ENCODE measurements around the gene NF1.
"Not testable (repeated sequence)": the region's sequence is repeated elsewhere in the genome, so short reads cannot be mapped to it uniquely, and the experiment has no call there.

The NF1 gene

GRCh38 chr17:31078290-31078689 is 16.5 kb upstream of the NF1 start:
- no peak for DNase-seq (ENCODE audit: low spot score)

- DNase-seq (ENCODE audit: low spot score): no peak
These were observed 15.0 kb upstream of the NF1 start for GRCh38 chr17:31079731-31080130.

- DNase-seq (ENCODE audit: low spot score): no peak
These were observed 9.2 kb upstream of the NF1 start for GRCh38 chr17:31085563-31085962.

GRCh38 chr17:31089471-31089870 is 5.3 kb upstream of the NF1 start:
- no peak for DNase-seq (ENCODE audit: low spot score)

DNA sequence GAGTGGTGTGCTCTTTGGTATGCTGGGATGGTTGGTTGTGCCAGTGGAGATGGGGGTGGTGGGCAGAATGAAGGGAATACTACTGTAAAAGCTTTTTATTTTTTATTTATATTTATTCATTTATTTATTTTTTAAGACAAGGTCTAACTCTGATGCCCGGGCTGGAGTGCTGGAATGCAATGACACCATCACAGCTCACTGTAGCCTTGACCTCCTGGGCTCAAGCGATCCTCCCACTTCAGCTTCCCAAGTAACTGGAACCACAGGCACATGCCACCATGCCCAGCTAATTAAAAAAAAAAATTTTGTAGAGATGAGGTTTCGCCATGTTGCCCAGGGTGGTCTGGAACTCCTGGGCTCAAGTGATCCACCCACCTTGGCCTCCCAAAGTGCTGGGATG is 4.1 kb upstream of the NF1 start:
- not testable (repeated sequence) for DNase-seq (ENCODE audit: low spot score)

DNA sequence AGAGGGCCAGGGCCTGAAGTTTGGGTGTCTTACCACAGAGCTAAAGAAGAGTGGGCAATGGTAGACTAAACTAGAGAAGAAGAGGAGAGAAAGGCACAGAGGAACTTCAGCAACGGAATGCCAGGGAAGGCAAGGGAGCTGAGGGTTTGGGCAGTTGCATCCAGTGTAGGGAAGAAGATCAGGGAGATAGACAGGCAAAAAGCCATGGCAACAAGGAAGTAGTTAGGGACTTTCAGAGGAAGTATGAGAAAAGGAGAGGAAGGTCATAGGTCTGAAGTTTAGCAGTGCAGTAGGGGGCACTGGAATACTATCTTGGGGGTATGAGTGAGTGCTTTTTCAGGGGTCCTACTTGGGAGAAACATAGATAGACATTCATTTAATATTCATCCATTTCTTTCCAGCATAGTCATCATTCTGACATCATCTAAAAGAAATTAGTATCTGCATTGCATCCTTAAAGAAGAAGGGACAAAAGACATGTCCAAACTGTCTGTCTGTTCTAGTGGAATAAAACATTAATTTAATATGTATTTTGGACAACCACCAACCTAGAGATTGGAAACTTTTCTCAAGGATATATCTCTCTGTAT is 2.2 kb upstream of the NF1 start:
- DNase-seq (ENCODE audit: low spot score): no peak

- DNase-seq (ENCODE audit: low spot score): no peak
These were observed 744 bp upstream of the NF1 start for GRCh38 chr17:31093866-31094599.

DNA sequence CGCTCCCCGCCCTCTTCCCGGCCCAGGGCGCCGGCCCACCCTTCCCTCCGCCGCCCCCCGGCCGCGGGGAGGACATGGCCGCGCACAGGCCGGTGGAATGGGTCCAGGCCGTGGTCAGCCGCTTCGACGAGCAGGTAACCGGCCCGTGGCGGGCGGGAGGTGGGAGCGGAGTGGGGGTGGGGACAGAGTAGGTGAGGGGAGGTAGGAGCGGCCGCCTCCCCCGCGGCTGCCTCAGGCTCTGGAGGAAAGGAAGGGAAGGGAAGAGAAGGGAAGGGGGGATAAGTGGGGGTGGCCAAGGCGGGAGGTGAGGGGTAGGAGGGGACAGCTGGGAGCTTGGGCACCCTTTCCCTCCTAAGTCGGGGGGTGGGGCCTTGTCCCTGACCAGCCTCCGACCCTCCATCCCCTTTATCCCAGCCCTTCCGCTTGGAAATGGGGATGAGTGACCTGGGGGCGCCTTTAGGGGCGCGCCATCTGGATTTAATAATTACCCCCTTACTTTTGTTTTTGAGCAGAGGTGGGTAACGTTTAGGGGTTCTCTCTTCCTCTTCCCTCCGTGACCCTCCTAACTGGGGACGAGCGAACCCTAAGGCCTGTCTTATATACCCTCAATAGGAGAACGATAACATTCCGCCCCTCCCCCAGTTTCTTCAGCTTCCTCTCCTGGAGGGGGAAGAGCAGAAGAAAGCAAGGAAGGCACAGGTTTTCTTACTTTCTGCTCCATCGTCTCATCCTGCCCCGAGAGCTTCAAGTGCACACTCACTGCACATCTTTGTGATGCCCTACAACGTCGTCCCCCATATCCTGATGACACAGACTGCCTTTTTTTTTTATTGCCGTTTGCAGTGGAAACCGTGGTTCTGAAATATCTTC is 694 bp downstream of the NF1 start:
- DNase-seq (ENCODE audit: low spot score): peak; percentile 16

- no peak for DNase-seq (ENCODE audit: low spot score)
These were observed 1.3 kb downstream of the NF1 start for GRCh38 chr17:31096106-31096436.

DNA sequence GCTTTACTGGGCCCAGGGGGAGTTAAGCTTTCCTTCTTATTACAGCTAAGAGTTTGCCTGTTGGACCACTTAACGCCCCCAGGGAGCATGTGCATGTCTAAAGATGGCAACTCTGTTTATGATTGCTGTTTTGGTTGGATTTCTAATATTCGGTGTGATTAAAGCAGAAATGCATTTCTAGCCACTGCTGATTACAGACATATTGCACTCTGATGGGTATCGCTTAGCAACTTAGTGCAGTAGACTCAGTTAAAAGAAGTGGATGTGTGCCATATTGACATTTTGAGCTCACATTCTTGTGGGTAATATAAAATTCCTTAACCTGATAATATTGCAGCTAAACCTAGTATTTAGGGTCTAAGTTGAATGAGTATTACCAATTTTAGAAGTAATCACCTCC is 4.2 kb downstream of the NF1 start:
- no peak for DNase-seq (ENCODE audit: low spot score)

- no peak for DNase-seq (ENCODE audit: low spot score)
These were observed 6.2 kb downstream of the NF1 start for GRCh38 chr17:31100840-31101459.

DNA sequence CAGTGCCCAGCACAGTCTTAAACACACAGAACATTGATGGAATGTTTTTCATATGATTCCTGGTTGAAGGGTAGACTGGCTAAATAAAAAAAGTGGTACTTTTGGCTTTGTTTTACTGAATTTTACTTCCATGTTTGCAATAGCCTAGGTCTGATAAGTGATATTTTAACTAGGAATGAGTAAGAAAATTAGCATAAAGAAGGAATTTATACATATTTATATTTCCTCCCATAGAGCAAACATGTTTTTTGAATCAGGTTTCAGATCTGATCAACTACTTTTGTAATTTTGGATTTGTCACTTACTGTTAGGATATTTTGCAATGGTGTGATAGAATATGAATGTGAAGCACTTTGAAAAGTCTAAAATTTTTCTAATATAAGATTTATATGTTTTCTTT is 7.2 kb downstream of the NF1 start:
- no peak for DNase-seq (ENCODE audit: low spot score)

DNA sequence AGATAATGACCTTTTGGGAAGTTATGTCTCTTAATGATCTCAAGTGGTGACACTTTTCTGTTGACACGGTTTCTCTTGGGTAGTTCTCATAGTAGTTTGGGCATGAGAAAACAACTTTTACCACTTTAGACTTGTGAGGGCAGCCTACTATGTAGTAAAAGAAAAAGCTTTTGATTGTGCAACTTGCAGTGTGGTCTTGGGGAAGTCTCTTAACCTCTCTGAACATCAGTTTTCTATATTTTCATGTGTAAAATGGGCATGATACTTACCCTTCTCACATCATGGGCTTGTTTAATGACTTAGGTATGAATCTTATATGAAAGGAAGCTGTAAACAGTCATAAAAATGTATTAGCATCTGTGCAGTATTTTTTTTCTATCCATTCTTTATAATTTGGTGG is 11.2 kb downstream of the NF1 start:
- DNase-seq (ENCODE audit: low spot score): no peak

DNA sequence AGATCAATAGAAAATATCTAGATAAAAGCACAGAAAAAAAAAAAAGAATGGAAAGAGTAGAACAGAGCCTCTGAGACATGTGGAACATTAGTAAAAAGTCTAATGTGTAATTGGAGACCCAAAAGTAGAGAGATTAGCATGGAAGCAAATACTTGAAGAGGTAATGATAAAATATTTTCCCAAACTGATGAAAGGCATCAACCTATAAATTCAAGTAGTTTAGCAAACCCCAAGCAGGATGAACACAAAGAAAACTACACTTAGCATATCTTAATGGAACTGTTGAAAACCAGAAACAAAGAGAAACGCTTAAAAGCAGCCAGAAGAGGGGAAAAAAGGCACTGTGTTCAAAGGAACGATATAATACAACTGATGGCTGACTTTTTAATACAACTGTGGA is 16.4 kb downstream of the NF1 start:
- DNase-seq (ENCODE audit: low spot score): no peak

DNA sequence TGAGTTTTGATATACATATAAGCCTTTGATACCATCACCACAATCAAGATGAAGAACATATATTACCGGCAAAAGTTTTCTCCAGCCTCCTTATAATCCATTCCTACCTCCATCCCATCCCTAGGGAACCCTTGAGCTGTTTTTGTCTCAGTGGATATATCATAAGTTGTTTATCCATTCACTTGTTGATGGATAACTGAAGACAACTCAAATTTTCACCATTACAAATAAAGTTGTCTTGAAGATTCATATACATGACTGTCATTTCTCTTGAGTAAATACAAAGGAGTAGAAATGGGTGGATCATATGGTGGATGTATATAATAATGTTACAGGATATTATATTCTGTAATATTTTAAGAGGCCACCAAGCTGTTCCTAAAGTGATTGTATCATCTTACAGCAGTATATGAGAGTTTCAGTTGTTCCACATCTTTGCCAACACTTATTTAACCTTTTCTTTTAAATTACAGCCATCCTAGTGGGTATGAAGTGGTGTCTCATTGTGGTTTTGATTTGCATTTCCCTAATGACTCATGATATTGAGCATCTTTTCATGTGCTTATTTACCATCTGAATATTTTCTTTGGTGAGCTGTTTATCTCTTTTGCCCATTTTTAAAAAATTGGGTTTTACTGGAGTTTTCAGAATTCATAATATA is 17.4 kb downstream of the NF1 start:
- no peak for DNase-seq (ENCODE audit: low spot score)

DNA sequence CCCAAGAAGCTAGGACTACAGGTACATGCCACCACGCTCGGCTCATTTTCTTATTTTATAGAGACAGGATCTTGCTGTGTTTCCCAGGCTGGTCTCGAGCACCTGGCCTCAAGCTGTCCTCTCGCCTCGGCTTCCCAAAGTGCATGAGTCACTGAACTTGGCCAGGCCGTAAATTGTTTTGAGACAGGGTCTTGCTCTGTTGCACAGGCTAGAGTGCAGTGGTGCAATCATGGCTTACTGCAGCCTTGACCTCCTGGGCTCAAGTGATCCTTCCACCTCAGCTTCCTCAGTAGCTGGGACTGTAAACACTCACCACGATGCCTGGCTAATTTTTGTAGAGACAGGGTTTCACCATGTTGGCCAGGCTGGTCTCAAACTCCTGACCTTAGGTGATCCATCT is 18.6 kb downstream of the NF1 start:
- DNase-seq (ENCODE audit: low spot score): not testable (repeated sequence)

- no peak for DNase-seq (ENCODE audit: low spot score)
These were observed 19.2 kb downstream of the NF1 start for GRCh38 chr17:31113939-31114338.

- DNase-seq (ENCODE audit: low spot score): no peak
These were observed 20.3 kb downstream of the NF1 start for GRCh38 chr17:31114956-31115555.

DNA sequence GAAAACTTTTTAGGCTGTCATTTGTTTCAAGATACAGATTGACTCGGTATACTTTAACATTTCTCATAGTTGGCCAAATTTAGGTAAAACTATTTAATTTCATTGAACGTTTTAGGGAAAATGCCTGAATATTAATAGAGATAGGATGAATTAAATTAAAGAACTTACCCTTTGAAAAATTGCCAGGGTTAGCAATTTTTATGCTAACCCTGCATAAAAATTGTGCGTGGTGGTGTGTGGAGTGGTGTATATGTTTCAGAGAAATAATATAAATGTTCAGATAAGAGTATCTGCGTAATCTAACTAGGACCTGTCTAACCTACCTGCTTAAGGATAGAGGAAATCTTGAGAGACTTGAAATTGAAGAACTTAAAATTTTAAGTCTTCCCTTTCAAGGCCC is 21.4 kb downstream of the NF1 start:
- DNase-seq (ENCODE audit: low spot score): no peak

GRCh38 chr17:31122746-31123145 is 28.0 kb downstream of the NF1 start:
- DNase-seq (ENCODE audit: low spot score): no peak

DNA sequence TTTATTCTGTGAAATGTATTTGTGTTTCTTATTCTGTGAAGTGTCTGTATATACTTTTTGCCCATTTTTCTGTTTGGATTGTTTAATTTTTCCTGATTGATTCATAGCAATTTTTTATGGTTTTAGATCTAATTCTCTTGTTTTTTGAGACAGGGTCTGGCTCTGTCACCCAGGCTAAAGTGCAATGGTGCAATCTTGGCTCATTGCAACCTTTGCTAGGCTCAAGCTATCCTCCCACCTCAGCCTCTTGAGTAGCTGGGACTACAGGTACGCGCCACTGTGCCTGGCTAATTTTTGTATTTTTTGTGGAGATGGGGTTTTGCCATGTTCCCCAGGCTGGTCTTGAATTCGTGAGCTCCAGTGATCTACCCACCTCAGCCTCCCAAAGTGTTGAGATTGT is 31.5 kb downstream of the NF1 start:
- no peak for DNase-seq (ENCODE audit: low spot score)

- no peak for DNase-seq (ENCODE audit: low spot score)
These were observed 33.5 kb downstream of the NF1 start for GRCh38 chr17:31128241-31128640.
